ENCODE measurements around the gene GPN1. TPM values are rescaled to one million over a fixed set of nuclear protein-coding genes. Genes with fewer than 3 reads are reported as not detected.
"Not testable (repeated sequence)": the region's sequence is repeated elsewhere in the genome, so short reads cannot be mapped to it uniquely, and the experiment has no call there.

The GPN1 gene
- total RNA-seq, 1 donor from 2014 or later: 31.4 TPM

DNA sequence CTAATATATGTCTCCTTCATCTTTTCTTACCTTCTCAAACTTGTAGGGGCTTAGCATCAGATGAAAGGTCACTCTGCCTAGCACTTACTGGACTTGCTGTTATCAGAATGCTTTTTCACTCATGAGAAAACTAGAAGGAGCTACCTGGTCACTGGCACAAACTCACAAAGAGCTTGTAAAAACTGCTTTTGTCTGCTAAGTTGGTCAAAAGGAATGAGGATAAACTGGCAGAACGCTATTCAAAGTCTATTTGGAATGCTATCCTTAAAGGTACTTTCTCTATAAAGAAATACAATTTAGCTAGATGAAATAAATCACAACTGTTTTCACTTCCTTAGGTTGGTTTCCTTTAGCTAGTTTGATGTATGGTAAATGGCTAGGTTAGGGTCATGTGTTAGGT, 2.5 kb upstream of the GPN1 start:
- DNase-seq (ENCODE audit: low spot score in 2 of 2); FAIRE-seq: not testable (repeated sequence)

DNA sequence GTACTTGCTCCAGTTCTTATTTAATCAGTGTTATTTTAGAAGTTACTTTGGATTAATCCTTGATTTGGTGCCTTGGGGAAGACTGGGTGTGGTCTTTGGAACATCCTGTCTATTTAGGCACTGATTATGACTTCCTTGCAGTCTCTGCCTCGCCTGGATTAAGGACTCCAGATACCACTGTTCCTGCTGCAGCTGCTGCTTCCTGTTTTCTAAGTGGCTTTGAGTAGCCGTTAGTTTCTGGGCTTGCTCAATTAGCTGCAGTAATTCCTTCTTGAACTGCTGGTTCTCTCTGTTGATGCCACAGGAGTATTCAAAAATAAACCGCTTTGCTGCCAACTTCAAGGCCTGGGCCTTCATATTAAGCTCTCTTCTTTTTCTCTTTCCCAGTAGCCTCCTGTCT, 1.9 kb upstream of the GPN1 start:
- not testable (repeated sequence) for DNase-seq (ENCODE audit: low spot score in 2 of 2); FAIRE-seq

DNA sequence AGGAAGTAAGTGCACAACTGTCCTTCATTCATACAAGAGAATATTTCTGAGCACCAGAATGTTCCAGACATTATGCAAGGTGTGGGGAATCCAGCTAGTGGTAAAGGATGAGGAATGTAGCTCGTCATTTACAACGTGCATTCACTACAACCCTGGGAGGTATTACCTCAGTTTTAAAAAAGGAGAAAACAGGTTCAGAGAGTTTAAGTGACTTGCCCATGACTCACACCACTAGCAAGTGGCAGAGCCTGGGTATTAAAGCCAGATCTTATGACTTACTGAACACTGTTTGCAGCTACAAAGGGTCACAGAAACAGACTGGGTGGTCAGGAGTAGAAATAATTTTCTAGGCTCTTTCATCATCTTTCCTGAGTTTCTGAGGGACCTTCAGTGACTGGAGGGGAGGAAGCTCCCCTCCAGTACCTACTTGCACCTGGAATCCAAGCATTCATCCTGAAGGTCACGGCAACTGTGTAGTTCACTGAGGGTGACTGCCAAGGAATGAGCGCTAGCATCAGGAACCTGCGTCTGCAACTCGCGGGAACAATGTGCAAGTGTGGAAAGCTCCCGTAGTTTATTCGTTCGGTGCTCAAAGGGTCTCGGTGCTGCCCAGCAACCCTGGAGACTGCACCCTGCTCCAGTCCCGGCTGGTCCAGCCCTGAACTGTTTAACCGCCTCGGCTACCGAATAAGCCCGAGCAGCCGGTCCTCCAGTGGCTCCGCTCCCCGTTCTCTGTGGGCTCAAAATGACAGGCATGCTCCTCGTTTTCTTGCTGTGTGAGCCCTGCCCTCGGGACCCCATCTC, 685 bp upstream of the GPN1 start:
- no peak for FAIRE-seq
- DNase-seq (ENCODE audit: low spot score in 2 of 2): no peak

DNA sequence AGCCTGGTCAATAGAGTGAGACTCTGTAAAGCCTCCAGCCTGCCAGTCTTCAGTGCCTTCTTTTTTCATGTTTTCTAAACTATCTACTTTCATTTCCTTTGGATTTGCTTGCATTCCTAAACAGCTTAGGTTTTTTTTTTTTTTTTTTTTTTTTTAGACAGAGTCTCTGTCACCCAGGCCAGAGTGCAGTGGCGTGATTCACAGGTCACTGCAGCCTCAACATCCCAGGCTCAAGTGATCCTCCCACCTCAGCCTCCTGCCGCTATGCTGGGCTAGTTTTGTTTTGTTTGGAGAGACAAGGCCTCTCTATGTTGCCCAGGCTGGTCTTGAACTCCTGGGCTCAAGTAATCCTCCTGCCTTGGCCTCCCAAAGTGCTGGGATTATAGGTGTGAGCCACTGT, 1.4 kb downstream of the GPN1 start:
- not testable (repeated sequence) for DNase-seq (ENCODE audit: low spot score in 2 of 2)

DNA sequence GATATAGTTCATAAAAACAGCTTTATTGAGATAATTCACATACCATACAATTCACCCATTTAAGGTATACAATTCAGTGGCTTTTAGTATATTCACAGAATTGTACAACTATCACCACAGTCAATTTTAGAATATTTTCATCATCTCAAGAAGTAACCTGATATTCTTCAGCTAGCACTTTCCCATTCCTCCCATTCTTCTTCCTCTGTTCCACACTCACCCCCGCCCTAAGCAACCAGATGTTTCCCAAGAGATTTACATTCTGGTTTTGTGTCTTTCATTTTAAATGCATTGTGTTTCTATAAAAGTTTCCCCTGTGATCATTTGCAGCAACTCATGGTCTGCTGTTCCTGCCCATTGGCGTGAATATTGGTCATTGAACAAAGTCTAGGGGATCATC, 5.4 kb downstream of the GPN1 start:
- DNase-seq (ENCODE audit: low spot score in 2 of 2) (no peak), FAIRE-seq (no peak)

More for the DNA sequence above, 1.4 kb downstream of the GPN1 start:
- not testable (repeated sequence) for FAIRE-seq

DNA sequence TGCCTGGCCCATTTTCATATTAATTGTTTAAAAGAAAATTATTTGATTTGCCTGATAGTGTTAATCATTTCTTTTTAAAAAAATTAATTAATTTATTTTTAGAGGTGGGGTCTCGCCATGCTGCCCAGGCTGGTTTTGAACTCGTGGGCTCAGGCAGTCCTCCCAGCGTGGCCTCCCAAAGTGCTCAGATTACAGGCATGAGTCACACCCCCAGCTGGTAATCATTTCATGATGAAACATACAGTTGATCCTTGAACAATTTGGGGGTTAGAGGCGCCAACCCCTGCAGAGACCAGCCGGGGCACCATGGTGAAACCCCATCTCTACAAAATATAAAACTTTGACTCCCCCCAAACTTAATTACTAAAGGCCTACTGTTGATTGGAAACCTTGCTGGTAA, 7.9 kb downstream of the GPN1 start:
- no peak for FAIRE-seq
- DNase-seq (ENCODE audit: low spot score in 2 of 2): no peak

DNA sequence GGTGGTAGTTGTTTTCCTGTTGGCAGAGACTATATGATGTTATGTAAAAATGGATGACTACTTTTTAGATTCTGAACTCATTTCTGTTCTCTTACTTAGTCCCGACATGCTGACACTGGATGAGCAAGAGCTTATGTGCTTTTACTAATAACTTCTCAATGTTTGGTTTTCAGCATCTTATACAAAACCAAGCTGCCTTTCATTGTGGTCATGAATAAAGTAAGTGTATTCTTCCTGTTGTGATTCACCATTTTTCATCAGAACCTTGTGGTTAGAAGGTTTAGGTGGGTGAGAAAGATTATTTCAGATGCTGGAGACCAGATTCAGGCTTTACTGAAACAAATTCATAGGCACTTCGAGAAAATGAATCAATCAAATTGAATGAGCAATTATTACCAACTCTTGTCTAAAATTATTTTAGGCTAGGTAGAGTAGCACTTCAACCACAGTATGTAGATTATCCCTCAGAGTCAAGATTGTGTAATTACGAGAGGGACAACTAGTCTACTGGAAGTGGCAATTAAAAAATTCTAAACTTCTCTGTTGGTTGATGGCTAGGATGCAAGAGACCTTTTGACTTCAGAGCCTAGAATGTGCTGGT, 9.3 kb downstream of the GPN1 start:
- no peak for FAIRE-seq
- DNase-seq (ENCODE audit: low spot score in 2 of 2): no peak

DNA sequence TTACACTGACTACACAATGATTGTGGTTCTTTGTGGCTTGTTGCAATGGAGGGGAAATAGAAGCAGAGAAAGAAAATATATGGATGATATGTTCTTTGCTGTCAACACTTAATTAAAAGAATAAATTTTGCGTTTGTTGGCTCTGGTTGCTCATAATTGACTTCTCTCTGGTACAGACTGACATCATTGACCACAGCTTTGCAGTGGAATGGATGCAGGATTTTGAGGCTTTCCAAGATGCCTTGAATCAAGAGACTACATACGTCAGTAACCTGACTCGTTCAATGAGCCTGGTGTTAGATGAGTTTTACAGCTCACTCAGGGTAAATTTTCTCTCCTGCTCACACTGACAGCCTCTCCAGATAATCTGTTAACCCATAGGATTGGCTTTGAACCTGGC, 9.9 kb downstream of the GPN1 start:
- no peak for DNase-seq (ENCODE audit: low spot score in 2 of 2)
- FAIRE-seq: no peak

DNA sequence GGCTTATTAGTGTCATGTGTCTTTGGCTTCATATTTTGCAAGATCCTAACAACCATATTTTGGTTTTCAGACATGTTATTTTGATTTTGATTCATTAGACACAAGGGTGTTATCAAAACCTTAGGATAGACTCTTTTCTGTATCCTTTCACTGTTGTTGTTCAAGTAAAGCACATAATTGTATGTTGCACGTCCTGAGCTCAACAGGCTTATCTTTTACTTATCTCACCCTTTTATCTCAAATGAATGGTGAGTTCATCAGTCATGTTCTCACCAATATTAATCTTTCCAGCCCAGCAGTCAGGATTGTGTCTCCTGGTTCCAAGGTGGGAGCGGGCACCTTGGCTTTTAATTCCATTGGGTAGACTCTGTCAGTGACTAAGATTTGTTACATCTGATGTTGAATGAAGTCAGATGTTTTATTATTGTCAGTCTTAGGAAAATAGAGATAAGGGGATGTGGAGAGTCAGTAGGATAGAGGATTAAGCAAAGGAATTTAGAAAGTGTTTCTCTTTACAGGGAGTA, 11.9 kb downstream of the GPN1 start:
- no peak for FAIRE-seq
- DNase-seq (ENCODE audit: low spot score in 2 of 2): no peak

DNA sequence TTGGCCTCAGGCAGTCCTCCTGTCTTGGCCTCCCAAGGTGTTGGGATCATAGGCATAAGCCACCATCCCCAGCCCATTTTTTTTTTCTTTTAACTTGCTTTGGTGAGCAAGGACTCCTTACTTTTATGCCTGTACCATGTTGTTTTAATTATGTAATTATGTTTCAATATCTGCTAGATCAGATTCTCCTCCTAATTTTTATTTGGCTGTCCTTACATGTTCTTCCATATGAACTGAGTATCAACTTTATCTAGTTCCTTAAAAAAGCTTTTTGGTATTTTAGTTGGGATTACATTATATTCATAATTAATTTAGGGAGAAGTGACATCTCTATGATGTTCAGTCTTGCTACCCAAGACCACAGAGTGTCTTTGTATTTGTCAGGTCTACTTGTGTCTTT, 16.3 kb downstream of the GPN1 start:
- FAIRE-seq (no peak), DNase-seq (ENCODE audit: low spot score in 2 of 2) (no peak)

DNA sequence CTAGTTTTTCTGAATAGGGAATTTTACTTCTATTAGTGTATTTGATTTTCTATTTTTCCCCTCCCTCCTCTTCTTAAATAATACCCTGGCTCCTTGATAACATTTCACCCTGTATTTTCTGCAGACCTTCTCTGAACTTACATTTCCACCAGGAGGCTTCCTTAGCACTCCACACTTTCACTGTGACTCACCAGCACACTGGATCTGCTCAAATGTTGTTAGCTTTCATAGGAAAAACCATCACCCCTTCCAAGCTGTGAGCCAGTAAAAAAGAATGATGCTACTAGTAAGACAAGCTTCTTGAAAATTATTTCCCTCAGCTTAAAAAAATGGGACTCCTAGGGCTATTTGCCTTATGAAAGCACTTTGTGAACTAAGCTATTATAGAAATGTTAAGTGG, 18.4 kb downstream of the GPN1 start:
- no peak for FAIRE-seq

DNA sequence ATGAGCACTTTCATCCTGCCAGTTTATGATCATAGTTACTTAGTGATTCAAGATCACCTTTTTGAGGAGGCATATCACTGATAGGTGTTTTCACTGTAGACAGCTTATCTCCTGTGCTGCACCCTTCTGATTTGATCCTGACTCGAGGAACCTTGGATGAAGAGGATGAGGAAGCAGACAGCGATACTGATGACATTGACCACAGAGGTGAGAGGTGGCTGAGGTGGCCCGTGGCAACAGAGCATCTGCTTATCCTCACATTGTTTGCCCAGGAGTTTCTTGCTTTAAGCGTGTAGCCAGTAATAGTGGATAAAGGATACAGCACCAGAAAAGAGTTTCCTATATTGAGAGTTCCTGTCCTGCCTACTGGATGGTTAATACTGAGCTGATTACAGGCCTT, 18.9 kb downstream of the GPN1 start:
- FAIRE-seq (no peak), DNase-seq (ENCODE audit: low spot score in 2 of 2) (no peak)

More for the DNA sequence above, 18.4 kb downstream of the GPN1 start:
- DNase-seq (ENCODE audit: low spot score in 2 of 2): no peak

DNA sequence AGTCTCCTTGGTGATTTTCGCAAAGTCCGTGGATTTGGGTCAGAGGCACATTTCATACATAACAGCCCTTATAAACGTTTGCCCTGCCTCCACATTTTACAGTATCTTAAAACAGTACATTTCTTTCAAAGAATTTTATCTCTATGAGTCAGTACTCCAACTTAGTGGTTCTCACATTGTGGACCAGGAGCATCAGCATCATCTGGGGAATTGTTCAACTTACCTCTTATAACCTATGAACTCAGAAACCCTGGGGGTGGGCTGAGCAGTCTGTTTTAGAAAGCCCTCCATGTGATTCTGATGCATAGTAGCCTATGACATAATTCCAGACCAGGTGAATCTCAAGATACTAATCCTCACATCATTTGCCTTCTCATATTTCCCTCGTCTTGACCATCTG, 22.2 kb downstream of the GPN1 start:
- FAIRE-seq (no peak), DNase-seq (ENCODE audit: low spot score in 2 of 2) (no peak)

DNA sequence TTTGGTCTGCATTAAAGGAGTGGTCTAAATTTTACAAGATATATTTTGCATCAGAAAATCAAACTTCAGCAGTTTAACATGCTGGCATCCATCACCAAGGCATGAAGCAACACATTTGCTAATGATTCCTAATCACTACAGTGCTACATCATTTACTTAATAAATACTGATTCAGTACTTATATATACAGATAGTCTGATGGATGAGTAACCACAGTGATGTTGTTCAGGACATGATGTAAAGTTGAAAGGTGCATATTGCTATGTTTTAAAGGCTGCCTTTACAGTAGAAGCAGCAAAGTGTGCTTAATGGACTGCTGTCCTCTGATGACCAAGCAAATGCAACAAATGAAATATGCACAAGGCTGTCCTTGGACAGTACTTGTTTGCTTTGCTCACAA, 23.5 kb downstream of the GPN1 start:
- DNase-seq (ENCODE audit: low spot score in 2 of 2) (no peak), FAIRE-seq (no peak)

DNA sequence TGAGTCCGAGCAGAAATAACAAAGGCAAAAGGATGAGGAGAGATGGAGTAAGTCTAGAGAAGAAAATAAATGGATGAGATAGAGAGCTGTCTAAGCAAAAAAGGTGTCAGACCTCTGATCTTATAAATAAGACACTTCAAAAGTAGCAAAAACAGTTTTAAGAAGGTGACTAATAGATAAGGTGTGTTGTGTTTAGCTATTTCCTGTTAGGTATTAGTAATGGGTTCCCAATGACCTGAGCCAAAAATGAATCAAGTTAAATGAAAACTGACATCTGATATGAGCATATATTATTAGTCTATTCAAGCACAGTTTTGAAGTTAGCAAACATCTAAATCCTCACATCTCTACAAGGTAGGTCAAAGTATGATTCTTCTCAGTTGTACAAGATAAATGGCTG, 23.9 kb downstream of the GPN1 start:
- FAIRE-seq: no peak

DNA sequence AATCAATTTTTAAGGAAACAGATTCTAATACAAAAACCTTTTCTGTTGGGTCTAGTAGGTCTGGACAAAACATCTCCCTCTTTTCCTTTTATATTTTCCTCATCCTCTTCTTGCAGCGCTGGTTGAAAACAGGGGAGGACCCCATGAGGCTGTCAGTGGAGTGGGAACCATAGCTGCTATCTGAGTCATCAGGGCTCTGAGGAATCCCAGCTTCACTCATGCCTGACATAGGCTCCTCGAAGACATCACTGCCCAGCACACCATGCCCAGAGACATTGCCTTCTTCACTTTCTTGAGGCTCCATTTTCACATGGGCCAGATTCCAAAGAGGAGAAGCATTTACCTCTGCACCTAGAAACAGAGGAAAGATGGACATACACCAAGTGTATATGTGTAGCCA, 24.5 kb downstream of the GPN1 start:
- DNase-seq (ENCODE audit: low spot score in 2 of 2) (no peak), FAIRE-seq (no peak)

More for the DNA sequence above, 23.9 kb downstream of the GPN1 start:
- DNase-seq (ENCODE audit: low spot score in 2 of 2): no peak

DNA sequence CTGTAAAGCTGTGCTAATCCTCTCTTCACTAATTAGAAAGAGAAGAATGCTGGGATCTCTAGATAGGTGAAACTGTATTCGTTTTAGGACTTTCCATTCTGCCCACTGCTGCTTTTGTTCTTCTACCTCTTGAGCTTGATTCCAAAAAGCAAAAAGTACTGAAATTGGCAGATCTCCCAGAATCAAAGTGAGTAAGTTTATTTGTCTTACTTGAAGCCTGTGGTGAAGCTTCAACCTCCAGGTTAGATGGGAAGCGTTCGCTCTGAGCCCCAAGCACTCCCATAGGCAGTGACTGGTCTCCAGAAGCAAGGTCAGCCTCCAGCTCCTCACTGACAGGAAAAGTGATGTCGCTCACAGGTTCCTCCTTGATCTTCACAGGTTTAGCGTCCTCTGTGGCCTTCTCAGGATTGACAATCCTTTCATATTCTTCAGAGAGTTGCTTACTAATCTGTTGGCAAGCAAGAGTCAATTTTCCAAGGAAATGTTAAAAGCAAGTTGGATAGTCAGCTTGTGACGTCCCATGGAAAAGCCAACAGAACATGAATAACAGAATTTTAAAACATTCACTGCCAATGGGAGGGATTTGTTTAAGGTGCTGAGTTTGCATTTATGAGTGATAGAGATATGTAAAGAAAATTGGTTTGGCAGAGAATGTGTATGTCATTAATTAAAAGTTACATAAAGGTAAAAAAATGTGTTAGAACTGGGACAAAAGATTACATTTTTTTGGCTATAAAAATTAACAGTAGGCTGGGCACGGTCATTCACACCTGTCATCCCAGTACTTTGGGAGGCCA, 26.5 kb downstream of the GPN1 start:
- no peak for DNase-seq (ENCODE audit: low spot score in 2 of 2)
- FAIRE-seq: no peak

DNA sequence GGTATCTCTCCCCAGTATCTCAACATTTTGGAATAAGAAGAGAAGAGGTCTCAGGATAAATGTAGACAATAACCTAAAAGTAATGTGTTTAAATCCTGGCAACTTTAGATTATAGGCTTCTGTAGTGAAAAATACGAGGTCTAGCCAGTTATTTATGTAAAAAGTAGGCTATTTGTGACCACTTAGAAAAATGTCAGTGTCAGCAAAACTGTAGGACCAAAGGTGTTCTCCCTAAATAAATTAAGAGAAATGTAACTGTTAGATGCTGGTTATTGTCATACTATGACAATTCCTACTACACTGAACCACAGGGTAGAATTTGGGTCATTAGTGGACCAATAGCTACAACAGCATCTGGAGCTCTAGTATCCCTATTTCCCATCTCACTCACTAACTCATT, 32.5 kb downstream of the GPN1 start:
- FAIRE-seq (no peak), DNase-seq (ENCODE audit: low spot score in 2 of 2) (no peak)

DNA sequence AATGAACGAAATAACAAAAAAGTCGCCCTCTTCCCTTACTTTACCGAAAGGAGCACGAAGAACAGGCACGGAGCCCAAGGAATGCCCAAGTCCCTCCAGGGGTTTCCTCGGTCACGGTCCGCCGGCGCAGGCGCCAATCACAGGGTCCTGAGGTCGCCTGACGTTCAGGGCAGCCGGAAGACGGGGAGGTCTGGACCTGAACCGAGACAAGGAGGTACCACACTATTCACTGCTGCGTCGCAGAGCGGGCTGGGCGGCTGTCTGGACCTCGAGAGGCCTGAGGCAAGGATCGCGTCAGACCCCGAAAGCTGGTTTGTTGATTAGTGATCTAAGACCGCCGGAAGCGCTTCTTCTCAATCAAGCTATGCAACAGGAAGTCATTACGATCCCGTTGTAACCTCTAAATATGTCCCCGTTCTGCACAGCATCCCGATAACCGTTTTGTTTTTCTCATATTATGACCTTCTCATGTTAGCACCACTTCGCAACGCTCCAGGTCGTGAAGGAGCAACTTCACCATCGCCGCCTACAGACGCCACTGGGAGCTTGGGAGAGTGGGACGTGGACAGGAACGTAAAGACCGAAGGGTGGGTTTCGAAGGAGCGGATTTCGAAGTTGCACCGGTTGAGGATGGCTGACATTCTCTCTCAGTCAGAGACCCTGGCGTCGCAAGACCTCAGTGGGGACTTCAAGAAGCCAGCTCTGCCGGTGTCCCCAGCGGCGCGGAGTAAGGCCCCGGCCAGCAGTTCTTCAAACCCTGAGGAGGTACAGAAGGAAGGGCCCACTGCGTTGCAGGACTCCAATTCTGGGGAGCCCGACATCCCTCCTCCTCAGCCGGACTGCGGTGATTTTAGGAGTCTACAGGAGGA, 34.7 kb downstream of the GPN1 start, which contains the start of the genes SLC4A1AP and SUPT7L:
SLC4A1AP (plus strand) TSS at position 605 of the 869 bp plus-strand sequence; CDS start at position 631, 26 bp downstream.
SUPT7L (minus strand) TSS at position 330 of the 869 bp plus-strand sequence. CDS start 1,422 bp downstream, outside the sequence.
- DNase-seq (ENCODE audit: low spot score in 2 of 2): peak; percentile 52 to 63
- FAIRE-seq: no peak

DNA sequence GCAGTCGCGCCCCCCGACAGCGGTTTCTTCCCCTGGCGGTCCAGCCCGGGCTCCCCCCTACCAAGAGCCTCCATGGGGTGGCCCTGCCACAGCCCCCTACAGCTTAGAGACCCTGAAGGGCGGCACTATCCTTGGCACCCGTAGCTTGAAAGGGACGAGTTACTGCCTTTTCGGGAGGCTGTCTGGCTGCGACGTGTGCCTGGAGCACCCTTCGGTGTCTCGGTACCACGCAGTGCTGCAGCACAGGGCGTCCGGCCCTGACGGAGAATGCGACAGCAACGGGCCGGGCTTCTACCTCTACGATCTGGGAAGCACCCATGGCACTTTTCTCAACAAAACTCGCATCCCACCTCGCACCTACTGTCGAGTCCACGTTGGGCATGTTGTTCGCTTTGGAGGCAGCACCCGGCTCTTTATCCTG, 35.3 kb downstream of the GPN1 start:
- DNase-seq (ENCODE audit: low spot score in 2 of 2) (no peak), FAIRE-seq (no peak)
